Upper lobe of right lung (tissue), 1 donor: Measurements from ENCODE around the gene ARMC9. TPM values are rescaled to one million over a fixed set of nuclear protein-coding genes. Genes with fewer than 3 reads are reported as not detected.

Experiments
- ATAC-seq: fragments of 200-7000 bp; cut with Tn5 transposase; one replicate; pipeline ENCODE4 v1.9.1; 2020; ENCODE audit warnings: mild to moderate bottlenecking, moderate library complexity
- DNase-seq: peaks from one replicate; pipeline ENCODE4 v3.0.0-alpha.2; 2020
- H3K27ac ChIP-seq: fragments of 200-600 bp; one replicate; pipeline ENCODE4 v1.8.0; 2022
- H3K27me3 ChIP-seq: fragments of 200-600 bp; one replicate; pipeline ENCODE4 v1.8.0; 2022; ENCODE audit warnings: mild to moderate bottlenecking
- H3K36me3 ChIP-seq: fragments of 200-600 bp; one replicate; pipeline ENCODE4 v1.8.0; 2022
- H3K4me1 ChIP-seq: fragments of 200-600 bp; one replicate; pipeline ENCODE4 v1.8.0; 2022
- H3K4me3 ChIP-seq: fragments of 200-600 bp; one replicate; pipeline ENCODE4 v1.8.0; 2022; ENCODE audit warnings: mild to moderate bottlenecking
- H3K9me3 ChIP-seq: fragments of 200-600 bp; one replicate; pipeline ENCODE4 v1.8.0; 2022
- intact Hi-C: fragments of 100-400 bp; cut with DNase I; formaldehyde crosslinking; loops from one replicate; pipeline ENCODE4 v1.11.0; 2022
- total RNA-seq: library from RNA; stranded (reverse); fragmentation: NEBNext Ultra II Directional; extraction: Animal tissue kit (Norgen Biotek cat#: 25700); gene quantifications from one replicate; pipeline ENCODE4 v1.2.1, GENCODE V29; 2021
- TF ChIP-seq, protein P1 (sequence below): fragments of 200-600 bp; IDR thresholded peaks from one replicate; pipeline ENCODE4 v1.8.0; 2022; ENCODE audit warnings: antibody characterized with exemption
- donor health status: DM: no; HTN: yes; CAD: no; lungs with severe emphysema.

Gene ARMC9
- total RNA-seq, 1 donor from 2014 or later: 37.1 TPM

DNA sequence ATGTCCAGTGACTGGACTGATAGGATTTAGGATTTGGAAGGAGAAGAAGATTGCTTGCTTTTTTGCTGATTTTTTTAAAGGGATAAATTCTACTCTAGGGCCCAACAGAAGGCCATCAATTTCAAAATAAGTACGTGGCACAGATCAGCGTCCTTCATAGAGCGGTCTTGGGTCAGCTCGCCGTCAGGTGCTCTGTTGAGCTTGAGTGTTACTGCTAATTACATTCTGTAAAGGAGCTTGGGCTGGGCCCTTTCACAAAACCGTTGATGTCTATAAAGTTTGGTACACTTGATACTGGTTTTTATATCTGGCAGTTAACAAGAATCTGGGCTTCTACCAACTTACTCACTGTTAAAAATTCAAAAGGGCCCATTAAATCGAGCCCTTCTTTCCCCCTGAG is 45.4 kb downstream of the ARMC9 start:
- Histone ChIP-seq H3K36me3 (no peaks in the 10 kb centered on the region), H3K9me3 (no peaks in the 10 kb centered on the region), H3K27me3 (no peaks in the 10 kb centered on the region), H3K27ac (no peak overlapping the region), H3K4me3 (no peak overlapping the region), H3K4me1 (peaks cover 17% of the 10 kb centered on the region)
- no peak for ATAC-seq
- TF ChIP-seq, protein P1, sequence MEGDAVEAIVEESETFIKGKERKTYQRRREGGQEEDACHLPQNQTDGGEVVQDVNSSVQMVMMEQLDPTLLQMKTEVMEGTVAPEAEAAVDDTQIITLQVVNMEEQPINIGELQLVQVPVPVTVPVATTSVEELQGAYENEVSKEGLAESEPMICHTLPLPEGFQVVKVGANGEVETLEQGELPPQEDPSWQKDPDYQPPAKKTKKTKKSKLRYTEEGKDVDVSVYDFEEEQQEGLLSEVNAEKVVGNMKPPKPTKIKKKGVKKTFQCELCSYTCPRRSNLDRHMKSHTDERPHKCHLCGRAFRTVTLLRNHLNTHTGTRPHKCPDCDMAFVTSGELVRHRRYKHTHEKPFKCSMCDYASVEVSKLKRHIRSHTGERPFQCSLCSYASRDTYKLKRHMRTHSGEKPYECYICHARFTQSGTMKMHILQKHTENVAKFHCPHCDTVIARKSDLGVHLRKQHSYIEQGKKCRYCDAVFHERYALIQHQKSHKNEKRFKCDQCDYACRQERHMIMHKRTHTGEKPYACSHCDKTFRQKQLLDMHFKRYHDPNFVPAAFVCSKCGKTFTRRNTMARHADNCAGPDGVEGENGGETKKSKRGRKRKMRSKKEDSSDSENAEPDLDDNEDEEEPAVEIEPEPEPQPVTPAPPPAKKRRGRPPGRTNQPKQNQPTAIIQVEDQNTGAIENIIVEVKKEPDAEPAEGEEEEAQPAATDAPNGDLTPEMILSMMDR: no peak
- DNase-seq: no peak
- intact Hi-C loops: no loop called here

DNA sequence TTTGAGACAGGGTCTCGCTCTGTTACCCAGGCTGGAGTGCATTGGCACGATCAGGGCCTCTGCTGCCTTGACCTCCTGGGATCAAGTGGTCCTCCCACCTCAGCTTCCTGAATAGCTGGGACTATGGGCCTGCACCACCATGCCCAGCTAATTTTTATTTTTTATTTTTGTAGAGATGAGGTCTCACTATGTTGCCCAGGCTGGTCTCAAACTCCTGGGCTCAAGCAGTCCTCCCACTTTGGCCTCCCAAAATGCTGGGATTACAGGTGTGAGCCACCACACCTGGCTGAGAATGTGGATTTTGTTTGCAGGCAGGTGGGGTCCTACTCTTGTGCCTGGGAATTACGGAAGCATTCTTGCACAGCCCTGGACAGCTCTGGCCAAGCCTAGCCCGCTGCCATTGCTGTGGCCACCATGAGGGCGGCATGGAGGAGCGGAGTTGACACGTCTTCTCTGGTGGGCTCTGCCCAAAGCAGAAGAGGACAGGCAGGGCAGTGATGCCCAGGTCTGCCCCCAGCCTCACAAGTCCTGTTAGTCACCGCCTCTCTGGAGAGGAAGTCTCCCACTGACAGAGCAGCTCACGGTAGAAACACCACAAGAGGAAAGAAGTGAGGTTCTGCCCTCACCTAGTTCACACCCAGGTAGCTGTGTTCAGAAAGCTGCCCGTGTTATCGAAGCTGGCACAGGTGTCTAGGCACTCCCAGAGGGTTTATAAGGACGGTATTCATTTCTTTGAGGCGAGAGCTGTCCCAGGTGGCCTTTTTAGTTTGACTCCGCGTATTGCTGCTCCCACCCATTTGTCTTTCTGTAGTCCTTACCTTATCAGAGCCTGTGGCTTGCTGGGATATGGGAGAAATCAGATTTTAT is 46.2 kb downstream of the ARMC9 start:
- no peaks in the 10 kb centered on the region for H3K27me3 ChIP-seq
- intact Hi-C loops: no loop called here
- peak; percentile 1 for ATAC-seq
- H3K4me1 ChIP-seq: peaks cover 17% of the 10 kb centered on the region
- H3K9me3 ChIP-seq: no peaks in the 10 kb centered on the region
- TF ChIP-seq, protein P1: no peak
- no peak overlapping the region for H3K4me3 ChIP-seq
- H3K36me3 ChIP-seq: no peaks in the 10 kb centered on the region
- peak overlapping the region; percentile 68 for H3K27ac ChIP-seq
- no peak for DNase-seq

DNA sequence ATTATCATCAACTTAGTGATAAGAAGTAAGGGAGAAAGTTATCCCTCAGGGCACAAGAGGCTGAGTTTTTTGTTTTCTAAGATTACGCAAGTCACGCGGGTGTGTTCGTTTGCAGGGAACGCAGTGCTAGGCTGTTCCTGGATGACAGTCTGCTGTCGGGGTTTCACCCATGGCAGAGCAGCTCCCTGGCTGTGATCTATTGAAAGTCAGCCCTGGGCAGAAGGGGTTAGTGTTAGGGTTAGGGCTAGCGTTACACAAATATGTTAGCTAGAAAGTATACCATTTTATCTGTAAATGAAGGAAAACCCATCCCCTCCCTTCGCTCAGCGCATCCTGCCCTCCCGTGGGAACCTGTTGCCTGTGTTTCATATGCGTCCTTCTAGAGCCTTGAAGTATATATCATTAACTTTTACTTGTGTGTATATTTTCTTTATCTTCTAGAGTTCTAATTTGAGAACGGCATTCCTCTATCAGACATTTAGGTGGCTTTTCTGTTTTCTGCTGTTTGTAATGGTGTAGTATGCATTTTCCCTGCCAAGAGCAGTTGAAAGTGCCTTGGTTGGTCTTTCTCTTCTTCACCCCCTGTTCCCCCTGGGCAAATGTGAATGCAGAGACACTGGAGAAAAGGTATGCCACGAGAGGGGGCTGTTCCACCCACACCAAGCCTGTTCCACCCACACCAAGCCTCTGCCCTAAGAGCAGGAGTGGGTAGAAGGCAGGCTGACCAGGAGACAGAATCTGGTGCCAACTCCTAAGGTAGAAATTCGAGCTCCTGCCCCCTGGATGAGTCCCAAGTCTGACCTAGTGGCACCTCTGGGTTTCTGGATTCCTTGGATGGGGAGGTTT is 47.0 kb downstream of the ARMC9 start:
- Histone ChIP-seq H3K27ac (peak overlapping the region; percentile 68), H3K36me3 (no peaks in the 10 kb centered on the region), H3K4me3 (no peak overlapping the region), H3K4me1 (peaks cover 17% of the 10 kb centered on the region), H3K27me3 (no peaks in the 10 kb centered on the region), H3K9me3 (no peaks in the 10 kb centered on the region)
- ATAC-seq: peak; percentile 58
- TF ChIP-seq, protein P1: no peak
- intact Hi-C loops: no loop called here
- DNase-seq: no peak

DNA sequence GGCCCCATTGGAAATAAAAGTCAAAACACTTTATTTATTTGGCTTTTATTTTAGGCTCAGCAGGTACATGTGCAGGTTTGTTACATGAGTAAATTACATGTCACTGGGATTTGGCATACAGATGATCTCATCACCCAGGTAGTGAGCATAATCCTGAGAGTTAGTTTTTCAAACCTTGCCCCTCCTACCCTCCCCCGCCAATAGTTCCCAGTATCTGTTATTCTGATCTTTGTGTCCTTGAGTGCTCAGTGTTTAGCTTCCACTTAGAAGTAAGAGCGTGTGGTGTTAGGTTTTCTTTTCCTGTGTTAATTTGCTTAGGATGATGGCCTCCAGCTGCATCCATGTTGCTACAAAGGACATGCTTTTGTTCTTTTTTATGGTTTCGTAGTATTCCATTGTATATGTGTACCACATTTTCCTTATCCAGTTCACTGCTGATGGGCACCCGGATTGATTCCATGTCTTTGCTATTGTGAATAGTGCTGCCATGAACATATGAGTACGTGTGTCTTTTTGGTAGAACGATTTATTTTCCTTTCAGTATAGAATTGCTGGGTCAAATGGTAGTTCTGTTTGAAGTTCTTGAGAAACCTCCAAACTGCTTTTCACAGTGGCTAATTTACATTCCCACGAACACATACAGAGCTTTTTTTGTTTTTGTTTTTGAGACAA is 47.9 kb downstream of the ARMC9 start:
- H3K4me1 ChIP-seq: peaks cover 17% of the 10 kb centered on the region
- no peak overlapping the region for H3K4me3 ChIP-seq
- intact Hi-C loops: no loop called here
- peak; percentile 3 for ATAC-seq
- no peak overlapping the region for H3K27ac ChIP-seq
- H3K9me3 ChIP-seq: no peaks in the 10 kb centered on the region
- H3K36me3 ChIP-seq: no peaks in the 10 kb centered on the region
- TF ChIP-seq, protein P1: no peak
- H3K27me3 ChIP-seq: no peaks in the 10 kb centered on the region
- DNase-seq: no peak

DNA sequence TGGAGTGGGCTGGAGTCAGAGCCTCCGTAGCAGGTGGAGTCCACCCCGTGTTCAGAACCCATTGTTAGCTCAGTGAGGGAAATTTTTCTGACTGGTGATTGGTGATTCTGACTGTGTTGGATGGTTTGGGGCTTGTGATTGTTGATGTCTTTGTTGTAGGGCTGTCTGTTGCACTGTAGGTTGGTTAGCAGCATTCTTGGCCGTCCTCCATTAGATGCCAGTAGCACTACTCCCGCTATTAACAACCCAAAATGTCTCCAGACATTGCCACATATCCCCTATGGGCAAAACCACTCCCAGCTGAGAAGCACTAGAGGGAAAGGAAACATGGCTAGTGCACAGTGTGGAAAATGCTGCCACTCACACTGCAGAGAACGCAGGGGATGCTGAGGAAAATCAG is 51.7 kb downstream of the ARMC9 start:
- TF ChIP-seq, protein P1: no peak
- no peak for DNase-seq
- Histone ChIP-seq H3K36me3 (no peaks in the 10 kb centered on the region), H3K27ac (no peak overlapping the region), H3K4me3 (no peak overlapping the region), H3K27me3 (no peaks in the 10 kb centered on the region), H3K9me3 (no peaks in the 10 kb centered on the region), H3K4me1 (peaks cover 12% of the 10 kb centered on the region)
- intact Hi-C loops: no loop called here
- no peak for ATAC-seq
